HG03354 (cell line): ENCODE results near the gene RAC3.

Experiments used
- ATAC-seq: cut with Tn5 transposase; IDR thresholded peaks from one replicate; pipeline ENCODE4 v1.9.1; 2021; ENCODE audit warnings: mild to moderate bottlenecking; ENCODE audit not compliant: unreplicated experiment, poor library complexity, severe bottlenecking

The RAC3 gene

GRCh38 chr17:82011617-82012187 is 19.8 kb upstream of the RAC3 start:
- no peak for ATAC-seq

- no peak for ATAC-seq
These were observed 19.2 kb upstream of the RAC3 start for GRCh38 chr17:82012261-82012639.

- ATAC-seq: no peak
These were observed 18.7 kb upstream of the RAC3 start for GRCh38 chr17:82012640-82013295.

GRCh38 chr17:82013341-82013740 is 18.1 kb upstream of the RAC3 start:
- no peak for ATAC-seq

DNA sequence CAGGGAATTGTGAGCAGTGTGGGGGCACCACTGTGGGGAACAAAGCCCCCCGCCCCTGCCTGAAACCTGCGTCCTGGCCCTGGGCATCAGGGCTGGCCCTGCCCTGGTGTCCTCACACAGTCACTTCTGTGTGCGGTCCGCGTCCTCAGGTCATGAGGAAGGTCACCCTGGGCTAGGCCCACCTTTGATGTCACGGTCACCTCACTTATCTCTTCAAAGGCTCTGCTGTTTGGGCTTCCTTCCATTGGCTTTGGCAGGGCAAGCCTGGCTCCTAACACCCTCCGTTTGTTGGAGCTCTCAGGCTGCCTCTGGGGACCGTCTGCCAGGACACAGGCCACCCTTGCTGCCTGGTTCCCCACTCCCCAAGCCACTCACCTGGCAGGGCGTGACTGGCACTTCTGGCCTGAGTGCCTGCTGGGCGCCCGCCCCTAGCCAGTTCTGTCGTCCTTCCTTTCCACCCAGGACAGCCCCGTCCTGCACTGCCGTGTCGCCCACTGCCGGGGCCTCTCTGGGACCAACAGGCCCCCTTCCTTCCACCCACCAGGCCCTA is 17.6 kb upstream of the RAC3 start:
- ATAC-seq: no peak

- no peak for ATAC-seq
These were observed 17.0 kb upstream of the RAC3 start for GRCh38 chr17:82014432-82014831.

- ATAC-seq: no peak
These were observed 16.5 kb upstream of the RAC3 start for GRCh38 chr17:82014971-82015310.

GRCh38 chr17:82015311-82015971 is 16.0 kb upstream of the RAC3 start:
- ATAC-seq: no peak

- no peak for ATAC-seq
These were observed 15.2 kb upstream of the RAC3 start for GRCh38 chr17:82016061-82016874.

- ATAC-seq: no peak
These were observed 14.5 kb upstream of the RAC3 start for GRCh38 chr17:82016875-82017459.

GRCh38 chr17:82017612-82018151 is 13.8 kb upstream of the RAC3 start:
- ATAC-seq: no peak

DNA sequence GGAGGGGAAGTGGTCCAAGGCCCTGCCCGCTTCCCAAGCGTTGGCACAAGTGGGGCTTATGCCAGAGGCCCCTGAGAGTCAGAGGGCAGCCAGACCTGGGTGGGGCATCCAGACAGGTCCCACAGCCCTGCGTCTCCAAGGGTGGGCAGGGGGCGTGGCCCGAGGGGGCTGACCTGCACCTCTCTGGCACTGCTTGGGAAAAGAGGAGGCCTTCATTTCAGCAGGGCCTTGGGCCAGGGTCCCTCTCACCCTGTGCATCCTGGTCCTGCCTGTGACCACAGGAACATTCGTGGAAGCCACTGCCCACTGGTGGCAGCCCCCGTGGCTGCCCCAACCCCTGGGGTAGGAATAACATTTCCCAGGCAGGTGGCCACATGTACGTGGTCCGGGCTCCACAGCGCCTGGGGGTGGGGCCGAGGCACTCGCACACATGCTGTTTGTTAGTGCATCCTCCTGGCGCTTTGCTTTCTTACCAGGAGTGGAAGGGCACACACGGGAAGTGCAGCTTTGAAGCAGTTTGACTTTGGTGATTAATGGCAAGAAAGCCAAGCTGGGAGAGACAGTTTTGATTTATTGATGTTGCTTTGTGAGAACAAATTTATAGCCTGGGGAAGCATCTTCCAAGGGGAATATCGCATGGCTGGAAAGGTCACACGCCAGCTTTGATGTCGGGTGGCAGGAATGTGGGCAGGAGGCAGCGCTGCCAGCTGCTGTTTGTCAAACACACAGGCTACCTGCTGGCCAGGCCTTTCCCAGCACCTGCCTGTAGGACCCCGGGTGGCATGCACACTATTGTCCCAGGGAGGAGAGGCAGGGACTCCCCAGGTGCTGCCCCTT is 13.1 kb upstream of the RAC3 start:
- ATAC-seq: no peak

DNA sequence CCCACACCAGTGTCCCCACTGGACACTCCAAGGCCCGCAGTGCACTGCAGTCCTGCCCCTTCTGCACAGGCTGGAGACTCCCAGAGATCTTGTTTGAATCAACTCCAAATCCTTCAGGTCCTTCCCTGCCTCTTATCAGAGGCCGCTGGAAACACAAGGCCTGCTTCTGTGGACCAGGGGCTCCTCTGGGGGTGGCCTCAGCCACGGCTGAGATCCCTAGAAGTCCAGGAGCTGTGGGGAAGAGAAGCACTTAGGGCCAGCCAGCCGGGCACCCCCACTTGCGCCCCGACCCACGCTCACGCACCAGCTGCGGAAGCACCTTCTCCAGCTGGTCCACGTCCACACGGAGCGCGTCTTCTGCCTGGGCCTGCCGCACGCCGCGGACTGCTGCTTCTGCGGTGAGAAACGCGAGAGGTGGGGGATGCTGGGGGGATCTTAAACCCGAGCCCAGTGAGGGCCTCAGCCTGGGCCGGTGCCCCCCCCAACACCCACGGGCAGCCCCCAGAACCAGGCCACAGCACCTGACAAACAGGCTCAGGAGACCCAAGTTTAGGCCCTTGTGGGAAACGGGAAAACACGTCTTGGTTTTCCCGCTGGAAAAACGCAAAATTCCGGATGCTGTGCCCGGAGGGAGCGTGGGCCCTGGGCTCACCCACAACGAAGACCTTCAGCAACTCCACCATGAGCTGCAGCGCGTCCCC is 12.3 kb upstream of the RAC3 start:
- no peak for ATAC-seq

DNA sequence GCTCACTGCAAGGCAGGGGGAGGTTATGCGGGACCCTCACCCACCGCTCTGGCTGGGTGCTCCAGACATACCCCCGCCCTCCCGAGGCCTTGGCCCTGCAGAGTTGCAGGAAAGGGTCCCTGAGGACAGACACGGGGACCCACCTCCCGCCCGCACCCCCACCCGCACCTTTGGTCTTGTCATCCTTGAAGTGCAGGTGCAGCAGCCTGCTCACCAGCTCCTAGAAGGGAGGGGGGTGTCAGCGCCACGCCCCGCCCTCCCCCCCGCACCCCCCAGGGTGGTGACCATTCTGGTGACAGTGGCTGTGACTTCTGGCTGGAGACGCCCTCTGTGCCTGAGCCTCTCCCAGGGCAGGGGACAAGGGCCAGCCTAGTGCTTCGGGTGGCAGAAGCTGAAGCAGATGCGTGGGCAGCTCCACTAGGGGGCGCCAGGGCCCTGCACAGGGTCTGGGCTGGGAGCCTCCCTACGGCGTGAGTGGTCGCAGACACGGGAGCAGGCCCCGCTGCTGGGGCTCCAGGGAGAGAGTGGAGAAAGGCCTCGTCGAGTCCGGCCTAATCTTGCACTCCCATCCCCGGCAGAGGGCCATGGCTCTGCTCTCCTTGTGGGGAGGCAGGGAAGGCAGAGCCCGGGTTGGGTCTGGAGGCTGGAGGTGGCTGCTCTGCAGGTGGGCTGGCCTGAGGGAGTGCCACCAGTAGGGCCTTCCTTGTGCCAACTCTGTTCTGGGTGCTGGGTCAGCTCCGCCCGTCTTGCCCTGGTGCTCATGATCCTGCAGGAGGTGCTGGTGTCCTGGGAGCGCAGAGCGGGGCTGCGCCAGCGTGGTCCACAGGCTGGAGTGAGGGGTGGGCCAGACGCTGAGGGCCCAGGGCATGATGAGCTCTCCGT is 11.5 kb upstream of the RAC3 start:
- ATAC-seq: no peak

GRCh38 chr17:82020572-82021106 is 10.8 kb upstream of the RAC3 start:
- no peak for ATAC-seq

- no peak for ATAC-seq
These were observed 10.2 kb upstream of the RAC3 start for GRCh38 chr17:82021107-82021899.
